Lower leg skin (tissue), 4 donors: ENCODE measurements around the gene RHOU. TPM values are rescaled to one million over a fixed set of nuclear protein-coding genes. Genes with fewer than 3 reads are reported as not detected.
"Not testable (repeated sequence)": the region's sequence is repeated elsewhere in the genome, so short reads cannot be mapped to it uniquely, and the experiment has no call there.

ENCODE experiments used
- DNase-seq, 2 donors: peaks; one replicate each; pipeline ENCODE4 v3.0.0-alpha.2; 2019; ENCODE audit warnings: low spot score in 2 of 2
- H3K4me3 ChIP-seq: fragments of 200-600 bp; sonication (generic); 2 replicates; pipeline ENCODE4 v1.5.1; 2017; ENCODE audit warnings: mild to moderate bottlenecking, low read depth; ENCODE audit not compliant: poor library complexity, severe bottlenecking
- CTCF ChIP-seq, 3 donors: fragments of 450-650 bp; IDR thresholded peaks; one replicate each; pipeline ENCODE4 v1.5.1; 2016; ENCODE audit warnings: antibody characterized with exemption in 3 of 3, mild to moderate bottlenecking in 3 of 3, moderate library complexity in 2 of 3
- POLR2A ChIP-seq, 2 donors: fragments of 450-650 bp; IDR thresholded peaks; one replicate each; pipeline ENCODE4 v1.6.1; 2016 to 2017; ENCODE audit warnings: antibody characterized with exemption in 2 of 2, mild to moderate bottlenecking in 1 of 2, moderate library complexity in 1 of 2
- WGBS, 2 donors: methylation state at CpG; one replicate each; pipeline ENCODE4 v1.1.5; 2018; 5-methylcytosine and 5-hydroxymethylcytosine counted together
- intact Hi-C: fragments of 100-400 bp; cut with DNase I; formaldehyde crosslinking; loops from one replicate; pipeline ENCODE4 v1.15.0; 2023; ENCODE audit warnings: low total_unique reads
- total RNA-seq, 4 donors: library from RNA; depleted of rRNA; stranded (reverse); fragments of >200 nt; gene quantifications; one replicate each; pipeline ENCODE4 v1.1.0, GENCODE V29; 2016

RHOU gene
- 10 to 100 TPM in 1 of 4 donors, 1 to 10 TPM in 3; 3.5 to 13.9 (median 4.6) TPM for total RNA-seq

- intact Hi-C loops = no loop called here
- peak; percentile 38 to 94 for DNase-seq
- no peak for TF ChIP-seq CTCF (IDR thresholded peaks at IDR 0.05)
- TF ChIP-seq POLR2A (IDR thresholded peaks at IDR 0.05) = peak in 1 of 2 donors; percentile 15
- H3K4me3 ChIP-seq = peak within 1 kb of the TSS; percentile 61
- 1 to 3% methylated on average over 11 to 44 of the region's 107 CpGs for WGBS, 2 donors
Observed at GRCh38 chr1:228734881-228735801, at the start of gene RHOU. RHOU (plus strand) TSS chr1:228735479; CDS start chr1:228735743, 264 bp downstream.

- intact Hi-C loops = no loop called here
- 73 to 82% methylated on average over 6 of the region's 6 CpGs for whole genome bisulfite sequencing, 2 donors
- no peak overlapping the region for H3K4me3 ChIP-seq
- TF ChIP-seq CTCF (IDR thresholded peaks at IDR 0.05) (no peak), POLR2A (IDR thresholded peaks at IDR 0.05) (no peak)
- peak in 1 of 2 donors; percentile 67 for DNase-seq
Observed at GRCh38 chr1:228687587-228687986, 47.7 kb upstream of the RHOU start.

- peak in 1 of 2 donors; percentile 26 for DNase-seq
- TF ChIP-seq CTCF (IDR thresholded peaks at IDR 0.05) (no peak), POLR2A (IDR thresholded peaks at IDR 0.05) (no peak)
- H3K4me3 ChIP-seq = no peak overlapping the region
- intact Hi-C loops = no loop called here
- WGBS, 2 donors = 73 to 84% methylated on average over 4 of the region's 4 CpGs
Observed at GRCh38 chr1:228689255-228689654, 46.0 kb upstream of the RHOU start.

- intact Hi-C loops = no loop called here
- no peak overlapping the region for H3K4me3 ChIP-seq
- TF ChIP-seq POLR2A (IDR thresholded peaks at IDR 0.05) = no peak
- TF ChIP-seq CTCF (IDR thresholded peaks at IDR 0.05) = no peak
- WGBS, 2 donors = 52 to 72% methylated on average over 2 of the region's 2 CpGs
- no peak for DNase-seq
Observed at GRCh38 chr1:228691211-228691610, 44.1 kb upstream of the RHOU start.

GRCh38 chr1:228691926-228692325, 43.4 kb upstream of the RHOU start:
- 15 to 17% methylated on average over 1 of the region's 1 CpG for WGBS, 2 donors
- intact Hi-C loops = no loop called here
- peak in 1 of 2 donors; percentile 24 for DNase-seq
- H3K4me3 ChIP-seq = no peak overlapping the region
- TF ChIP-seq POLR2A (IDR thresholded peaks at IDR 0.05) (no peak), CTCF (IDR thresholded peaks at IDR 0.05) (no peak)

GRCh38 chr1:228694447-228694846, 40.8 kb upstream of the RHOU start:
- intact Hi-C loops, H3K4me3 ChIP-seq, DNase-seq: not testable (repeated sequence)
- WGBS, 2 donors = 93 to 95% methylated on average over 3 of the region's 3 CpGs
